H1 (cell line): ENCODE results near the gene ERP44. TPM values are rescaled to one million over a fixed set of nuclear protein-coding genes. Genes with fewer than 3 reads are reported as not detected.

Source experiments
- CTCF ChIA-PET: fragments of 300-600 bp; sonication (Branson Sonifier 250); formaldehyde crosslinking; loops from one replicate; lab custom pipeline; 2021; ENCODE audit not compliant: partially characterized antibody; lab: Charles Lee
- POLR2A ChIA-PET: fragments of 300-600 bp; sonication (Branson Sonifier 250); formaldehyde crosslinking; loops from one replicate; lab custom pipeline; 2021; ENCODE audit warnings: inconsistent platforms; ENCODE audit not compliant: partially characterized antibody; lab: Charles Lee
- DNase-seq, 2 experiments: peaks; one replicate each; pipeline versions ENCODE4 v3.0.0 to v3.0.0-alpha.2; 2010 to 2022; ENCODE audit warnings: low spot score in 2 of 2, low read depth in 1 of 2, mixed read lengths in 1 of 2
- FAIRE-seq: peaks from 2 replicates; lab custom pipeline; 2011; peaks lifted over from hg19 to GRCh38; lab: Jason Lieb, UNC
- H2AFZ ChIP-seq: 2 replicates; pipeline ENCODE4 v1.8.1; 2012; ENCODE audit warnings: low read length, inconsistent platforms
- H2AK5ac ChIP-seq: 2 replicates; pipeline ENCODE4 v1.6.1; 2013; ENCODE audit warnings: low read depth, low read length
- H2BK120ac ChIP-seq: replicated peaks from 2 replicates; pipeline ENCODE3; 2013; ENCODE audit warnings: low read depth, low read length, inconsistent platforms
- H2BK12ac ChIP-seq: 2 replicates; pipeline ENCODE4 v1.6.1; 2013; ENCODE audit warnings: low read depth, low read length
- H2BK15ac ChIP-seq: 2 replicates; pipeline ENCODE4 v1.6.1; 2013; ENCODE audit warnings: low read length
- H2BK20ac ChIP-seq: 2 replicates; pipeline ENCODE4 v1.6.1; 2013; ENCODE audit warnings: low read length
- H2BK5ac ChIP-seq: 2 replicates; pipeline ENCODE4 v1.6.1; 2013; ENCODE audit warnings: low read depth, low read length
- H3K14ac ChIP-seq: 2 replicates; pipeline ENCODE4 v1.6.1; 2013; ENCODE audit warnings: inconsistent platforms; ENCODE audit not compliant: insufficient read length
- H3K18ac ChIP-seq: 2 replicates; pipeline ENCODE4 v1.6.1; 2013; ENCODE audit warnings: low read length; ENCODE audit errors: extremely low read depth
- H3K23ac ChIP-seq: 2 replicates; pipeline ENCODE4 v1.6.1; 2013; ENCODE audit warnings: inconsistent platforms; ENCODE audit not compliant: insufficient read length
- H3K23me2 ChIP-seq: 2 replicates; pipeline ENCODE4 v1.6.1; 2013; ENCODE audit warnings: low read depth, low read length
- H3K27ac ChIP-seq: 2 replicates; pipeline ENCODE4 v1.6.1; 2011; ENCODE audit warnings: low read depth, low read length, inconsistent platforms
- H3K27me3 ChIP-seq, 4 experiments: replicated peaks in 1 of 4; 1 replicate in 1 of 4; 2 replicates in 3 of 4; pipeline versions ENCODE4 v1.6.1 to v1.8.1; 2011 to 2013; ENCODE audit warnings: low read length in 3 of 4, mild to moderate bottlenecking in 3 of 4, inconsistent platforms in 2 of 4, mixed read lengths in 2 of 4, moderate library complexity in 1 of 4; ENCODE audit not compliant: control insufficient read depth in 3 of 4, insufficient read depth in 3 of 4; ENCODE audit errors: extremely low read depth in 1 of 4
- H3K36me3 ChIP-seq, 4 experiments: 2 replicates each; pipeline versions ENCODE4 v1.6.1 to v1.8.1; 2011 to 2013; ENCODE audit warnings: mild to moderate bottlenecking in 4 of 4, low read length in 3 of 4, moderate library complexity in 2 of 4, control low read depth in 1 of 4, inconsistent platforms in 1 of 4; ENCODE audit not compliant: insufficient read depth in 4 of 4, control insufficient read depth in 2 of 4
- H3K4ac ChIP-seq: replicated peaks from 2 replicates; pipeline ENCODE3; 2013; ENCODE audit warnings: low read length, low read depth, mixed read lengths, inconsistent platforms; ENCODE audit not compliant: insufficient read length
- H3K4me1 ChIP-seq, 4 experiments: replicated peaks in 1 of 4; 1 replicate in 1 of 4; 2 replicates in 3 of 4; pipeline versions ENCODE4 v1.6.1 to v1.8.1; 2011 to 2013; ENCODE audit warnings: low read length in 3 of 4, inconsistent platforms in 2 of 4, mixed read lengths in 1 of 4; ENCODE audit not compliant: insufficient read depth in 4 of 4, control insufficient read depth in 3 of 4
- H3K4me2 ChIP-seq, 2 experiments: 2 replicates each; pipeline versions ENCODE4 v1.6.1 to v1.8.1; 2011 to 2013; ENCODE audit warnings: low read depth in 2 of 2, low read length in 2 of 2, control low read depth in 1 of 2, inconsistent platforms in 1 of 2, mild to moderate bottlenecking in 1 of 2; ENCODE audit not compliant: insufficient read depth in 1 of 2
- H3K4me3 ChIP-seq, 4 experiments: fragments of 200-600, 300-600 bp in 1 of 4; sonication (generic), shearing (Covaris generic), sonication (Bioruptor Twin) in 1 of 4; 2 replicates each; pipeline versions ENCODE4 v1.5.1 to v1.8.1; 2011 to 2016; ENCODE audit warnings: low read length in 4 of 4, low read depth in 3 of 4, control low read depth in 2 of 4, inconsistent platforms in 2 of 4, mild to moderate bottlenecking in 2 of 4, mixed read lengths in 1 of 4, moderate library complexity in 1 of 4; ENCODE audit not compliant: insufficient read depth in 2 of 4; ENCODE audit errors: extremely low read depth in 1 of 4
- H3K56ac ChIP-seq: replicated peaks from 2 replicates; pipeline ENCODE3; 2013; ENCODE audit warnings: low read depth, mild to moderate bottlenecking, mixed read lengths, low read length, inconsistent platforms; ENCODE audit not compliant: insufficient read length
- H3K79me1 ChIP-seq: 2 replicates; pipeline ENCODE4 v1.6.1; 2013; ENCODE audit warnings: low read depth, low read length, control low read depth
- H3K79me2 ChIP-seq, 2 experiments: 2 replicates each; pipeline versions ENCODE4 v1.6.1 to v1.8.1; 2012 to 2013; ENCODE audit warnings: low read length in 2 of 2, mild to moderate bottlenecking in 2 of 2, inconsistent platforms in 1 of 2; ENCODE audit not compliant: insufficient read depth in 2 of 2, control insufficient read depth in 1 of 2
- H3K9ac ChIP-seq, 4 experiments: replicated peaks in 1 of 4; 1 replicate in 1 of 4; 2 replicates in 3 of 4; pipeline versions ENCODE4 v1.6.1 to v1.8.1; 2011 to 2013; ENCODE audit warnings: low read depth in 3 of 4, low read length in 3 of 4, control low read depth in 2 of 4, mild to moderate bottlenecking in 2 of 4, moderate library complexity in 2 of 4, inconsistent platforms in 1 of 4; ENCODE audit errors: extremely low read depth in 1 of 4
- H3K9me3 ChIP-seq, 2 experiments: 2 replicates each; pipeline versions ENCODE4 v1.6.1 to v1.8.1; 2012 to 2013; ENCODE audit warnings: mild to moderate bottlenecking in 2 of 2, moderate library complexity in 2 of 2, control low read depth in 1 of 2, inconsistent platforms in 1 of 2, low read depth in 1 of 2, low read length in 1 of 2, mixed read lengths in 1 of 2; ENCODE audit not compliant: insufficient read depth in 2 of 2
- H4K20me1 ChIP-seq, 2 experiments: replicated peaks in 1 of 2; 2 replicates each; pipeline versions ENCODE3 to v1.8.1; 2011 to 2013; ENCODE audit warnings: inconsistent platforms in 2 of 2, low read length in 2 of 2, mild to moderate bottlenecking in 1 of 2; ENCODE audit not compliant: insufficient read depth in 2 of 2, control insufficient read depth in 1 of 2
- H4K5ac ChIP-seq: 2 replicates; pipeline ENCODE4 v1.6.1; 2013; ENCODE audit warnings: low read length, low read depth, mixed read lengths, inconsistent platforms; ENCODE audit not compliant: insufficient read length
- H4K8ac ChIP-seq: 2 replicates; pipeline ENCODE4 v1.8.0; 2013; ENCODE audit warnings: mild to moderate bottlenecking, moderate library complexity, low read length, inconsistent platforms; ENCODE audit not compliant: insufficient read depth; ENCODE audit errors: extremely low read depth
- H4K91ac ChIP-seq: replicated peaks from 2 replicates; pipeline ENCODE3; 2013; ENCODE audit warnings: low read length, mixed read lengths, inconsistent platforms; ENCODE audit not compliant: insufficient read length
- EP300 ChIP-seq, 2 experiments: IDR thresholded peaks; 1 replicate in 1 of 2; 2 replicates in 1 of 2; pipeline ENCODE4 v1.6.1; 2011 to 2012; ENCODE audit warnings: low read depth in 2 of 2, low read length in 2 of 2, mild to moderate bottlenecking in 2 of 2, borderline replicate concordance in 1 of 2, inconsistent platforms in 1 of 2, moderate library complexity in 1 of 2
- EZH2 ChIP-seq: fragments of 200-600 bp; sonication (generic); IDR thresholded peaks from 2 replicates; pipeline ENCODE4 v1.7.1; 2012; ENCODE audit warnings: low read depth, mild to moderate bottlenecking, moderate library complexity, low read length, inconsistent platforms; ENCODE audit not compliant: severe bottlenecking
- GTF2F1 ChIP-seq: IDR thresholded peaks from 2 replicates; pipeline ENCODE4 v1.6.1; 2012; ENCODE audit warnings: low read depth, low read length, improper control_type of control experiment, borderline replicate concordance
- JUND ChIP-seq: IDR thresholded peaks from 2 replicates; pipeline ENCODE4 v1.6.1; 2011; ENCODE audit warnings: mild to moderate bottlenecking, improper control_type of control experiment, low read length
- NANOG ChIP-seq: IDR thresholded peaks from 2 replicates; pipeline ENCODE4 v1.6.1; 2011; ENCODE audit warnings: low read length, low read depth, mild to moderate bottlenecking, inconsistent platforms; ENCODE audit not compliant: insufficient read depth, poor library complexity, severe bottlenecking
- RAD21 ChIP-seq, 2 experiments: IDR thresholded peaks in 1 of 2; conservative IDR thresholded peaks in 1 of 2; 2 replicates each; pipeline ENCODE4 v1.6.1; 2011; ENCODE audit warnings: low read depth in 2 of 2, low read length in 2 of 2, improper control_type of control experiment in 1 of 2, inconsistent platforms in 1 of 2, mild to moderate bottlenecking in 1 of 2, moderate library complexity in 1 of 2
- RXRA ChIP-seq: IDR thresholded peaks from 2 replicates; pipeline ENCODE4 v1.6.1; 2011; ENCODE audit warnings: low read depth, mild to moderate bottlenecking, low read length, moderate library complexity; ENCODE audit not compliant: insufficient read depth
- SIRT6 ChIP-seq: IDR thresholded peaks from one replicate; pipeline ENCODE4 v1.7.1; 2012; ENCODE audit warnings: low read length, inconsistent platforms
- TAF7 ChIP-seq: optimal IDR thresholded peaks from 2 replicates; pipeline ENCODE3; 2011; ENCODE audit warnings: low read depth, mild to moderate bottlenecking, inconsistent platforms, low read length, moderate library complexity, borderline replicate concordance
- TEAD4 ChIP-seq: IDR thresholded peaks from 2 replicates; pipeline ENCODE4 v1.6.1; 2012; ENCODE audit warnings: low read depth, low read length, inconsistent platforms, mixed read lengths
- WGBS, 2 experiments: shearing (Covaris generic) in 1 of 2; methylation state at CpG; one replicate each; pipeline versions ENCODE4 v1.1.6 to v1.1.7; 2013 to 2015; ENCODE audit warnings: low lambda C conversion rate in 2 of 2, mixed read lengths in 2 of 2, inconsistent platforms in 1 of 2, low coverage in 1 of 2, missing lambda C conversion rate in 1 of 2; ENCODE audit not compliant: insufficient replicate concordance in 2 of 2, insufficient coverage in 1 of 2, insufficient read length in 1 of 2; ENCODE audit errors: extremely low coverage in 1 of 2, missing lambda C conversion rate in 1 of 2; 5-methylcytosine and 5-hydroxymethylcytosine counted together
- polyA plus RNA-seq, 7 experiments: library from polyadenylated mRNA; depleted of rRNA in 3 of 7; stranded (reverse) in 5 of 7; unstranded in 2 of 7; fragments of >200 nt in 5 of 7; fragments of 200-250 nt in 2 of 7; gene quantifications; 1 replicate in 5 of 7; 2 replicates in 1 of 7; 4 replicates in 1 of 7; pipeline versions ENCODE4 v1.2.1 to v1.2.3, GENCODE V29; 2011 to 2013; ENCODE audit warnings: missing spikeins in 2 of 7, mixed read lengths in 2 of 7
- total RNA-seq: library from RNA; stranded (reverse); fragmentation: NEBNext Ultra II Directional; extraction: Animal tissue kit (Norgen Biotek cat#: 25700); gene quantifications from 2 replicates; pipeline ENCODE4 v1.2.1, GENCODE V29; 2021
- TF ChIP-seq, protein P1 (sequence below): IDR thresholded peaks from 2 replicates; pipeline ENCODE4 v1.6.1; 2011; ENCODE audit warnings: low read depth, mild to moderate bottlenecking, low read length; ENCODE audit not compliant: insufficient read depth
- TF ChIP-seq, protein P2 (sequence below): IDR thresholded peaks from 2 replicates; pipeline ENCODE4 v1.6.1; 2011; ENCODE audit warnings: low read length, improper control_type of control experiment

Gene ERP44
- total and polyA plus RNA-seq, 2 of the 8 experiments (the other 6 are each of a cell fraction or from before 2014, with no cell fraction given): 5.7 to 15.6 TPM

DNA sequence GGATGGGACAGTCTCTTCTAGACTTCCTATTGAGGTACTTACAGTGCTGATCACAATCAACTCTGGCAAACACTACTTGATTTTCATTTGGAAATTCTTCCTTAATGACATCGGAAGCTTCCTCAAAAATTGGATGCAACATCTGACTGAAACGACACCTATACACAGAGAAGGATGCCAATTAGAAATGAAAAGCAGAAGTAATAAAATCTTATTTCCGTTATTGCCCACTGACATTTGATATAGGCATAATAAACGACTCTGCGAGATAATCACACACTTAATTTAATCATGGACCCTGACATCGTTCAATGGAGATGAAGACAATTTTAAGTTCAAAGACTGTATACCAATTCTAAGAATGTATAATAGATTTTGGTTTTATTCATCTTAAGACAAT, 46.4 kb downstream of the ERP44 start:
- Histone ChIP-seq H3K4ac (no peak overlapping the region), H3K9me3 (no peaks in the 10 kb centered on the region), H2BK120ac (no peak overlapping the region), H2BK5ac (no peak overlapping the region), H4K91ac (no peak overlapping the region), H4K5ac (no peak overlapping the region), H2BK15ac (no peak overlapping the region), H3K9ac (no peak overlapping the region), H3K4me2 (no peak overlapping the region), H3K79me1 (no peaks in the 10 kb centered on the region), H3K14ac (no peak overlapping the region), H2BK20ac (no peak overlapping the region), H4K8ac (no peak overlapping the region), H3K36me3 (peaks cover 0 to 14% (median 2%) of the 10 kb centered on the region in 4 experiments; a peak in 2 of 8 replicates), H3K27ac (no peak overlapping the region), H3K4me3 (no peak overlapping the region), H2AFZ (no peak overlapping the region)
- CTCF ChIA-PET: interaction anchor here (1.1 kb wide), 1 partner anchor 164 kb away, joined by 3 read pairs; no protein-coding TSS in a partner anchor
- POLR2A ChIA-PET: no interaction called here
- FAIRE-seq: no peak
- TF ChIP-seq SIRT6 (no peak), JUND (no peak), TAF7 (no peak), EP300 (IDR thresholded peaks at IDR 0.05; ENCODE audit: borderline replicate concordance in 1 of 2, low read depth in 2 of 2, low read length in 2 of 2) (no peak), RAD21 (IDR thresholded peaks at IDR 0.05 in 1 of 2, conservative IDR thresholded peaks at IDR 0.05 in 1 of 2; ENCODE audit: low read depth in 2 of 2, low read length in 2 of 2) (no peak), GTF2F1 (no peak), EZH2 (no peak), NANOG (no peak), TEAD4 (no peak), RXRA (no peak)
- TF ChIP-seq, protein P1, sequence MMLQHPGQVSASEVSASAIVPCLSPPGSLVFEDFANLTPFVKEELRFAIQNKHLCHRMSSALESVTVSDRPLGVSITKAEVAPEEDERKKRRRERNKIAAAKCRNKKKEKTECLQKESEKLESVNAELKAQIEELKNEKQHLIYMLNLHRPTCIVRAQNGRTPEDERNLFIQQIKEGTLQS: no peak
- TF ChIP-seq, protein P2, sequence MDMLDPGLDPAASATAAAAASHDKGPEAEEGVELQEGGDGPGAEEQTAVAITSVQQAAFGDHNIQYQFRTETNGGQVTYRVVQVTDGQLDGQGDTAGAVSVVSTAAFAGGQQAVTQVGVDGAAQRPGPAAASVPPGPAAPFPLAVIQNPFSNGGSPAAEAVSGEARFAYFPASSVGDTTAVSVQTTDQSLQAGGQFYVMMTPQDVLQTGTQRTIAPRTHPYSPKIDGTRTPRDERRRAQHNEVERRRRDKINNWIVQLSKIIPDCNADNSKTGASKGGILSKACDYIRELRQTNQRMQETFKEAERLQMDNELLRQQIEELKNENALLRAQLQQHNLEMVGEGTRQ: no peak
- TF ChIP-seq, all 59 proteins: peak for 0
- WGBS, 2 experiments: 89% methylated on average over 6 of the region's 6 CpGs; no CpG with 5 or more reads in 1 of the 2 experiments
- DNase-seq: no peak
- no peaks in the 10 kb centered on the region for H3K27me3 ChIP-seq
- no peak overlapping the region for H3K18ac ChIP-seq
- no peaks in the 10 kb centered on the region for H4K20me1 ChIP-seq
- H3K56ac ChIP-seq: no peak overlapping the region
- no peak overlapping the region for H2BK12ac ChIP-seq
- no peak overlapping the region for H2AK5ac ChIP-seq
- no peaks in the 10 kb centered on the region for H3K79me2 ChIP-seq
- H3K23me2 ChIP-seq: no peaks in the 10 kb centered on the region
- no peaks in the 10 kb centered on the region for H3K4me1 ChIP-seq
- H3K23ac ChIP-seq: no peak overlapping the region
